ENCODE measurements around the gene KLHL29. TPM values are rescaled to one million over a fixed set of nuclear protein-coding genes. Genes with fewer than 3 reads are reported as not detected.

KLHL29 gene
- total RNA-seq, 2 donors from 2014 or later: 2.0 to 4.2 TPM

GRCh38 chr2:23361152-23361551, 23.8 kb upstream of the KLHL29 start:
- Histone ChIP-seq H3K27ac (no peak overlapping the region), H3K9me3 (peaks cover 0 to 6% of the 10 kb centered on the region in 2 donors), H3K27me3 (no peaks in the 10 kb centered on the region), H3K4me3 (no peak overlapping the region), H3K36me3 (no peaks in the 10 kb centered on the region), H3K4me1 (no peaks in the 10 kb centered on the region)
- no peak for DNase-seq (ENCODE audit: low spot score)
- no peak for TF ChIP-seq CTCF (IDR thresholded peaks at IDR 0.05)

- TF ChIP-seq CTCF (IDR thresholded peaks at IDR 0.05): no peak
- no peak overlapping the region for H3K4me3 ChIP-seq
- no peak for DNase-seq (ENCODE audit: low spot score)
- H3K9me3 ChIP-seq: peaks cover 0 to 6% of the 10 kb centered on the region in 2 donors
- H3K27ac ChIP-seq: no peak overlapping the region
- H3K36me3 ChIP-seq: no peaks in the 10 kb centered on the region
- no peaks in the 10 kb centered on the region for H3K4me1 ChIP-seq
- H3K27me3 ChIP-seq: no peaks in the 10 kb centered on the region
Observed at GRCh38 chr2:23363268-23363667, 21.7 kb upstream of the KLHL29 start.

- no peak for DNase-seq (ENCODE audit: low spot score)
- H3K27me3 ChIP-seq: no peaks in the 10 kb centered on the region
- no peaks in the 10 kb centered on the region for H3K36me3 ChIP-seq
- H3K4me3 ChIP-seq: no peak overlapping the region
- H3K4me1 ChIP-seq: no peaks in the 10 kb centered on the region
- peaks cover 0 to 6% of the 10 kb centered on the region in 2 donors for H3K9me3 ChIP-seq
- no peak for TF ChIP-seq CTCF (IDR thresholded peaks at IDR 0.05)
- H3K27ac ChIP-seq: no peak overlapping the region
Observed at GRCh38 chr2:23363831-23364230, 21.1 kb upstream of the KLHL29 start.

- no peak for TF ChIP-seq CTCF (IDR thresholded peaks at IDR 0.05)
- H3K9me3 ChIP-seq: peaks cover 0 to 6% of the 10 kb centered on the region in 2 donors
- no peak overlapping the region for H3K4me3 ChIP-seq
- no peak overlapping the region for H3K27ac ChIP-seq
- H3K27me3 ChIP-seq: no peaks in the 10 kb centered on the region
- H3K4me1 ChIP-seq: no peaks in the 10 kb centered on the region
- DNase-seq (ENCODE audit: low spot score): no peak
- H3K36me3 ChIP-seq: no peaks in the 10 kb centered on the region
Observed at GRCh38 chr2:23366720-23367119, 18.3 kb upstream of the KLHL29 start.

- Histone ChIP-seq H3K27ac (no peak overlapping the region), H3K4me3 (no peak overlapping the region), H3K4me1 (no peaks in the 10 kb centered on the region), H3K36me3 (no peaks in the 10 kb centered on the region), H3K9me3 (peaks cover 0 to 6% of the 10 kb centered on the region in 2 donors), H3K27me3 (no peaks in the 10 kb centered on the region)
- no peak for DNase-seq (ENCODE audit: low spot score)
- no peak for TF ChIP-seq CTCF (IDR thresholded peaks at IDR 0.05)
Observed at GRCh38 chr2:23367760-23368159, 17.2 kb upstream of the KLHL29 start.

GRCh38 chr2:23373666-23374065, 11.3 kb upstream of the KLHL29 start:
- no peak for TF ChIP-seq CTCF (IDR thresholded peaks at IDR 0.05)
- H3K9me3 ChIP-seq: no peaks in the 10 kb centered on the region
- no peaks in the 10 kb centered on the region for H3K4me1 ChIP-seq
- H3K36me3 ChIP-seq: no peaks in the 10 kb centered on the region
- no peak overlapping the region for H3K27ac ChIP-seq
- DNase-seq (ENCODE audit: low spot score): no peak
- H3K27me3 ChIP-seq: no peaks in the 10 kb centered on the region
- no peak overlapping the region for H3K4me3 ChIP-seq
